G401.6 (cell line): ENCODE results near the gene DOCK4.

Experiments
- FAIRE-seq: peaks from 2 replicates; lab custom pipeline; 2012; peaks lifted over from hg19 to GRCh38; lab: Jason Lieb, UNC

Gene DOCK4

GRCh38 chr7:112073530-112073929 is 132.7 kb downstream of the DOCK4 start:
- FAIRE-seq: no peak

DNA sequence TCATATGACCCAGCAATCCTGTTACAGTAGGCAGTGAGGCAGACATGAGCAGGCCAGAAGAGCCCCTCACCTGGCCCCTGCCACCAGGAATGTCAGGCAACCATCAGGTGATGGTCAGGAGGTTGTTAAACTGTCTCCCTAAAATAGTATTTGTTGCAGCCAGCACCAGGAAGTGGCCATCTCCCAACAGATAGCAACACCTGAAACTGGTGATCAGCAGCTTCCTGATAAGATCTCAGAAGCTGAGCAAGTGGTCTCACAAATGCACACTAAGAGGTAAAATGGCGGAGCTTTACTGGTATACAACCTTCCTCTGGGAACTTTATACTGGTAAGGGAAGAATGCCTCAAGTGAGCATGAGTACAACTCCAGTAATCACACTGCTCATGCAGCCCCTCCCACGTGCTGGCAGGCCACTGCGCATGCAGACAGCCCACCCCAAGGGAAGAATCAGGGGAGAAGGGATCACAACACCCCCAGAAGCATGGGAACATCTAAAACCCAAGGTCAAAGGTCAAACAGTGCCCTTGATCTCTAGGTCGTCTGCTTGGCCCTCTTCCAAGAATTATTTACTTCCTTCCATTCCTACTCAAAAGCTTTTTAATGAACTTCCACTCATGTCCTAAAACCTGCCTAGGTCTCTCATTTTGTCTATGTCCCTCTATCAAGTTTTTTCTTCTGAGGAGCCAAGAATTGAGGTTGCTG is 133.5 kb downstream of the DOCK4 start:
- FAIRE-seq: no peak

DNA sequence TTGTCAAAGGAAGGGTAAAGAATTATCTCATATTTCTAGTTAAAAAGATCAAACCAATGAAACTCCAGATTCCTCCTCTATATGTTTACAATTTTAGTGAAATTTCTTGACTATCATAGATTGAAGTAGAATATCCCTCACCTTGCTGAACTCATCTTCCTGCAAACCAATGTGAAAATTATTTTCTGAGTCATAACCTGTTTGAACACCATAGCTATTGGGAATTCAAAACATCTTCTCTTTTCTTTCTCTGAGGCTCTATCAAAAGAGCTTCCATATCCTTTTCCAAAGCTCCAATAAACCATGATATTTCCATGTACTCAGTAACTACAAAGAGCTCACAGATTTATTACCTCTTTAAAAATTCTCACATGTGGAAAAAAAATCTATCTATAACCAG is 134.3 kb downstream of the DOCK4 start:
- FAIRE-seq: no peak

- FAIRE-seq: no peak
Measured at GRCh38 chr7:112070674-112071256, 135.4 kb downstream of the DOCK4 start.

GRCh38 chr7:112069879-112070321 is 136.3 kb downstream of the DOCK4 start:
- FAIRE-seq: no peak

DNA sequence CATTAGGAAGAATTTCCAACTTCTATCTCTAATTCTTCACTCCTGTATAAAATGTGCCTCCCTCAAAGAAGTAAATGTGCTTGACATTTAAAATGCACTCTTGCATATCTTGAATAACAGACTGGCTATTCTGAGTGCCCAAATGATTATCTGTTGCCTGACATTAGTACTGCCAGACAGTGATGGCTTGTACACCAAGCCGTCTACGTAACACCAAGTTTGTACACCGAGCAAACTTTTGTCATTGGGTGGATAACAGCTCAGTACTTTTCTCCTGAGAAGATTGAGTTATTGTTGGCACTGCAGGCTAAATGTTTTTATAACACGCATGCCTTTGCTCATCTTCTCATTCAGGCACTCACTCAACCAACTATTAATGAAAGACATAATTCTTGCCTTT is 137.2 kb downstream of the DOCK4 start:
- FAIRE-seq: no peak

DNA sequence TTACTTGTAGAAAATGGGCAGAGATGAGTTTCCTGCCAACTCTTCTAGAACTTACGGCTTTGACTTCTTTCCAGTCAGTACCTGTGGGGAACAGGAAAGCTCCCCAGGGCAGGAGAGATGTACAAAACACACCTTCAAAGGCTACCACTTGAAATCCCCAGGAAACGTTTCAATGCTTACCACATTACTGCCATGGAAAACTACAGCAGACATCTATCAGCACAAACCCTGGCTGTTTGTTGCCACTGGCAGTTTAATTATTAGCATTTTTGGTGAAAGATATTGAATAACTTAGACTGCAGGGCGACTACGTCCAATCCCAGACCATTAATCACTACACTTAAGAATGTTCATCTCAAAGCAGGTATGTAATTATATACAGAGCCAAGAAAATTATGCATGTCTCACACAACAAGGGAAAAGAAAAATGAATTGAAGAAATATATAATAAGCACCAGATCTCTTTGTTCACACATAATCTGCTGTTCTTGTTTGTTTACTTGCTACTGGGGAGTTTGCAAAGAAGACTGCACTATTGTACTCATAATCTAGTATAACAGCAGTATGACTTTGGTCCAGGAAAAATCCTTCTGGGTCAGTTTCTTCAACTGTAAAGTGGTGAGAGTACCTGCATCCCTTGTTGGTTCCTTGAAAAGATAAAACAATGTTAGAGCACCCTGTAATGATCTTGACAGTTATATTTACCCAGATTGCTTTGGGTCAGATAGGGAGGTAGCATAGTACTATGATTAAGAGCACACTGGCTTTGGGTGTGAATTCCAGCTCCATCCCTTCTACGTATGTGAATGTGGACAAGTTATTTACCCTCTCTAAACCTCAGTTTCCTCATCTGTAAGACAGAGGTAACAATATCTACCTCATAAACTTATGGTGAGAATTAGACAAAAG is 138.3 kb downstream of the DOCK4 start:
- no peak for FAIRE-seq

- no peak for FAIRE-seq
Measured at GRCh38 chr7:112067200-112067599, 139.0 kb downstream of the DOCK4 start.

DNA sequence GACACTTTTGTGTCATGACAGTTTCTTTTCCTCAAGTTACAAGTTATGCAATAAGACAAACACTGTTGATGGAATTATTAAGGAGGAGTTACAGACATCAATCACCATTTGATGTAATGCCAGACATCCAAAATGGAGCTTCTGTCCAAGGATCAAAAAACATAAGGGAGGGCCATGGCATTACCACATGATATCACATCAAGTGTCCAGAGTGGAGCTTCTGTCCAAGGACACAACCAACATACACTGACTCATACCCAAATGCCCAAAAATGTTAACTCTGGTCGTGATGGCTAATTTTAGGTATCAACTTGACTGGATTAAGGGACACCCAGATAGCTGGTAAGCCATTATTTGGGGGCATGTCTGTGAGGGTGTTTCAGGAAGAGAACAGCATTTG is 140.4 kb downstream of the DOCK4 start:
- no peak for FAIRE-seq

DNA sequence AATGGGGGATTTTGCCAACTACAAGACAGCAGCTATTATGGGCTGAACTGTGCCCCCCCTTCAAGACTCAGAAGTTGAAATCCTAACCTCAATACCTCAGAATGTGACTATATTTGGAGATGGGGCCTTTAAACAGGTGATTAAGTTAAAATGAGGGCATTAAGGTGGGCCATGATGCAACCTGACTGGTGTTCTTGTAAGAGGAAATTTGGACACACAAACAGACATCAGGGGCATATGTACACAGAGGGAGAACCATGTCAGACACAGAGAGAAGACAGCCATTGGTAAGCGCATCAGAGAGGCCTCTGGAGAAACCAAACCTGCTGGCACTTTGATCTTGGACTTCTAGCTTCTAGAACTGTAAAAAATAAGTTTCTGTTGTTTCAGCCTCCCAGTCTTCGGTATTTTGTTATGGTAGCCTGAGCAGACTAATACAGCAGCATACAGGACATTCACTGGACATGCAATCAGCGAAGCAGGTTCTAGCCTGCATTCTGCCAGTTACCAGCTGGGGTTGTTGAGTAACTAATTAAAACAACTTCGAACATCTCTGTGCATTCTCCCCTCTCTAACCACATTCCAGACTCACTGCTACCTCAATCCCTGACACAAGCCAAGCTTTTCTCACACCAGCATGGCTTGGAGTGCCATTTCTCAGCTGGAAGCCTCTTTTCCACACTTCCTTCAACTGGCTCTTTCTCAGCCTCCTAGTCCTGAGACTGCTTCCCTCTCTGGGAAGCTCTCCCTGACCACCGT is 141.4 kb downstream of the DOCK4 start:
- FAIRE-seq: no peak

- FAIRE-seq: no peak
Measured at GRCh38 chr7:112063974-112064373, 142.2 kb downstream of the DOCK4 start.

GRCh38 chr7:112061051-112061450 is 145.1 kb downstream of the DOCK4 start:
- no peak for FAIRE-seq

DNA sequence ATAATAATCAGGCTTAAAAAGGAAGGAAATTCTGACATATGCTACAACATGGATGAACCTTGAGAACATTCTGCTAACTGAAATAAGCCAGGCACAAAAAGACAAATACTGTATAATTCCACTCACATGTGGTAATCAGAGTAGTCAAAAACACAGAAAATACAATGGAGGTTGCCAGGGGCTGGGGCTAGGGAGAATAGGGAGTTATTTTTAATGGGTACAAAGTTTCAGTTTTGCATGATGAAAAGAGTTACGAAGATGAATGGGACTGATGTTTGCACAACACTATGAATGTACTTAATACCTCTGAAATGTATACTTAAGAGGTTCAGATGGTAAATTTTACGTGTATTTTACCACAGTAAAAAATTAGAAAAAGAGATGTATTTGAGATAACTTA is 145.6 kb downstream of the DOCK4 start:
- no peak for FAIRE-seq

DNA sequence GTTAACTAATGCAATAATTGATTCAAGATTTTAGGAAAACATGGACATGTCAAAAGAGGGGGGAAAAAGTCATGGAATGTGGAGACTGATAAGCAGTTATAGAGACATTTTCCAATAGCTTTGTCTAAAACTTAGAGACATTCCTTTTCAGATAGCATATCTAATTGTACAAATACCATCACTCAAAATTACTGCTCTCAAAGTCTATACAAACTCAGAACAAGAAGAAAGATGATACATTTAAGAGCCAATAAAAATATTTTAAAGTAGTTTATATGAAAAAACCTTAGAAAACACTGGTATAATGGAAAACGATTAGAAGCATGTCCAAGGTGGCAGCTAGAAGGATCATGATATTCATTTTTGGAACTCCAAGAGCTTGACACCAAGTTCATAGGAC is 146.5 kb downstream of the DOCK4 start:
- no peak for FAIRE-seq

- FAIRE-seq: no peak
Measured at GRCh38 chr7:112058686-112059085, 147.5 kb downstream of the DOCK4 start.

DNA sequence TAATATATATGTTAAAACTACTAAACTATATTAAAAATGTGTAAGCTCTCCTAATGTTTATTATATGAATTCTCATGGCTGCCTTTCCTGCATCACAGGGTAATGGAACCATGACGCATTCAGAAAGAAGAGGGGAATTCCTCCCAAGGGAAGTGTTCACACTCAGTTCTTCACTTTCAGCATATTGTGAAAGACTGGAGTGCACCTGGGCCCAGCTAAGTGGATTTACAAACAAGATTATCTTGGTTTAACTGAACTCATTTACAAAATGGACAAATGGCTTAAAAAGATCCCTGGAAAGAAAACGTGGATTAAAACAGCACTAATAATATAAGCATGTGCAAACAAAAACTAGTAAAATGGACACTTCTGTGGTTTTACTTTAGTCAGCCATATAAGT is 149.8 kb downstream of the DOCK4 start:
- FAIRE-seq: no peak

DNA sequence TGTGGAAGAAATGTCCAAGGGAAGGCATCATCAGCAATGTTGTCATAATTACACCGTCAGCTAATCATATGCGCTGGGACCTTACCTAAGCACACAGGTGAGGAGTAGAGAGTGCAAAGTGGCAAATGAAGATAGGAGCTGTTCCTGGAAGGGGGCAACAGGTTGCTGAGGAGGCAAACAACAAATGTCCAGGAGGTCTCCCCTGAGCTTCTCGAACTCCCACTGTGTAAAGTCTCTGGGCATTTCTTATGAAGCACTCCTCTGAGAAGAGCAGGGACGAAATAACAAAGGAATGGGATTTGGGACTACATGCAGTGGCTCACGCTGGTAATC is 152.5 kb downstream of the DOCK4 start:
- no peak for FAIRE-seq

- FAIRE-seq: no peak
Measured at GRCh38 chr7:112052993-112053736, 153.0 kb downstream of the DOCK4 start.

- no peak for FAIRE-seq
Measured at GRCh38 chr7:112052498-112052897, 153.7 kb downstream of the DOCK4 start.

GRCh38 chr7:112050250-112050881 is 155.8 kb downstream of the DOCK4 start:
- FAIRE-seq: no peak

DNA sequence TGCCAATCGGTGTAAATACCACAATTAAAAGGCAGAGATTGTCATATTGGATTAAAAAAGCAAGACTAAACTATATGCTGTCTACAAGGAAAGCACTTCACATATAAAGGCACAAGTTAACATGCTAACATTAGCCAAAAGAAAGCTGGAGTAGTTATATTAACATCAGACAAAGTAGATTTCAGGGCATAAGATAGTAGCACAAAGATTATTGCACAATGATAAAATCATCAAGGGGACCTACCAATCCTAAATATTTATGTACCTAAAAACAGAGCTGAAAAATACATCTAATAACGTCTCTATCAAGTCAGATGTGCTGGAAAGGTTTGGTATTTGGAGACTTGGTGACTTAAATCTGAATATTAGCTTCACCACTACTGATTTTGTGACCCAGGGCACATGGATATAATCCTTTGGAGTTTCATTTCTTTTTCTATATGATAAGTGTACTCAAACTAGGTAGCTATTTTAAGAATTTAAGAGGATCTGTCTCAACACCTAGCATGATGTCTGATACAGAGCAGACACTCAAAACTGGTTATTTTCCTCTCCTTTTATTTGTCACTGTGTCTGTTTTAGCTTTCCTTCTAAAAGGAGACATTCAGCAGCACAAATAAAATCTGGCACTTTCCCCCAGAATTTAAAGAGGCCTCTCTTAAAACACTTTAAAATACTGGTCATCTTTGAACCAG is 156.5 kb downstream of the DOCK4 start:
- no peak for FAIRE-seq
